HEK293T (cell line): ENCODE measurements around the gene RPL18A.

Source experiments
- CTCF ChIA-PET: fragments of 350-600 bp; formaldehyde crosslinking; extraction: SDS; loops from one replicate; lab custom pipeline; 2021; ENCODE audit warnings: antibody characterized with exemption, inconsistent platforms; lab: Yijun Ruan, JAX
- POLR2A ChIA-PET: fragments of 350-600 bp; formaldehyde crosslinking; extraction: SDS; loops from one replicate; lab custom pipeline; 2020; ENCODE audit warnings: antibody characterized with exemption, inconsistent platforms; lab: Yijun Ruan, JAX
- DNase-seq: peaks from one replicate; pipeline ENCODE4 v3.0.0; 2012; ENCODE audit warnings: mixed read lengths; ENCODE audit errors: extremely low spot score
- ARNT ChIP-seq: fragments of 450-650 bp; IDR thresholded peaks from 2 replicates; pipeline ENCODE4 v1.6.1; 2017; ENCODE audit warnings: mild to moderate bottlenecking
- BHLHE40 ChIP-seq: fragments of 450-650 bp; IDR thresholded peaks from 2 replicates; pipeline ENCODE4 v1.6.1; 2016; ENCODE audit warnings: mild to moderate bottlenecking, moderate library complexity, borderline replicate concordance
- CTBP1 ChIP-seq: fragments of 450-650 bp; IDR thresholded peaks from 2 replicates; pipeline ENCODE4 v1.6.1; 2016; ENCODE audit warnings: borderline replicate concordance
- ELF4 ChIP-seq: fragments of 450-650 bp; IDR thresholded peaks from 2 replicates; pipeline ENCODE4 v1.6.1; 2017; ENCODE audit warnings: antibody characterized with exemption
- FOXA1 ChIP-seq: fragments of 450-650 bp; IDR thresholded peaks from 2 replicates; pipeline ENCODE4 v1.6.1; 2016; ENCODE audit warnings: mild to moderate bottlenecking
- FOXK2 ChIP-seq: fragments of 450-650 bp; IDR thresholded peaks from 2 replicates; pipeline ENCODE4 v1.6.1; 2016; ENCODE audit warnings: mild to moderate bottlenecking
- FOXM1 ChIP-seq: fragments of 450-650 bp; IDR thresholded peaks from 2 replicates; pipeline ENCODE4 v1.6.1; 2017; ENCODE audit warnings: mild to moderate bottlenecking, borderline replicate concordance
- HDGF ChIP-seq: fragments of 450-650 bp; IDR thresholded peaks from 2 replicates; pipeline ENCODE4 v1.6.1; 2017; ENCODE audit warnings: antibody characterized with exemption, borderline replicate concordance
- L3MBTL2 ChIP-seq: fragments of 450-650 bp; conservative IDR thresholded peaks from 2 replicates; pipeline ENCODE4 v1.6.1; 2016; ENCODE audit warnings: mild to moderate bottlenecking
- LEF1 ChIP-seq: fragments of 450-650 bp; IDR thresholded peaks from 2 replicates; pipeline ENCODE4 v1.6.1; 2017; ENCODE audit warnings: mild to moderate bottlenecking, borderline replicate concordance
- NFRKB ChIP-seq: fragments of 450-650 bp; IDR thresholded peaks from 2 replicates; pipeline ENCODE4 v1.6.1; 2016; ENCODE audit warnings: mild to moderate bottlenecking, moderate library complexity
- PKNOX1 ChIP-seq: fragments of 450-650 bp; IDR thresholded peaks from 2 replicates; pipeline ENCODE4 v1.6.1; 2016
- SP1 ChIP-seq: fragments of 450-650 bp; IDR thresholded peaks from 2 replicates; pipeline ENCODE4 v1.6.1; 2017
- SUZ12 ChIP-seq: fragments of 450-650 bp; IDR thresholded peaks from 2 replicates; pipeline ENCODE4 v1.6.1; 2016; ENCODE audit warnings: mild to moderate bottlenecking
- TARDBP ChIP-seq: fragments of 450-650 bp; IDR thresholded peaks from 2 replicates; pipeline ENCODE4 v1.6.1; 2016
- ZNF384 ChIP-seq: fragments of 450-650 bp; IDR thresholded peaks from 2 replicates; pipeline ENCODE4 v1.6.1; 2016

Gene RPL18A

DNA sequence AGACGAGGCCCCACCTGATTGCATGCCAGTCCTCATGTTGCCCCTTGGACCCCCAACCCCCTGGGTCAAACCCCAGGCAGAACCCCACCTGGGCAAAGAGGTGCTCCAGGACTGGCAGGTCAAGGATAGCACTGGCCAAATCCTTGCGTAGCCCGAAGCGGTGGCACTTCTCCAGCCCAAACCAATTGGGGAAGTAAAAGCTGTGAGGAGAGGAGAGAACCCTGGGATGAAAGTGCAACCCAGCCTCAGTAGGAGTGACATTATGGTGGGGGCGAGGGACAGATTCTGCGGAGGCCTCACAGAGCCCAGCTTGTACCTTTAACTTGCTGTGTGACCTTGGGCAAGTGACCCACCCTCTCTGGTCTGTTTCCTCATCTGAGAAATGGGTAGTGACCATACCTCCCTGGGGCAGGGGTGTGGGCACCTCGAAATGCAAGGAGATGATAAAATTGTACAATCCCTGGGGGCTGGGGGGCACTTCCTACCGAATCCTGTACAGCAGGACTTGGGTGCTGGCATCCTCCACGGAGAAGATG, 16.4 kb upstream of the RPL18A start:
- no peak for TF ChIP-seq ZNF384
- no peak for TF ChIP-seq LEF1
- TF ChIP-seq FOXM1: no peak
- no peak for TF ChIP-seq FOXK2
- no peak for TF ChIP-seq PKNOX1
- no peak for TF ChIP-seq L3MBTL2
- TF ChIP-seq CTBP1: no peak
- TF ChIP-seq FOXA1: no peak
- TF ChIP-seq ELF4: no peak
- TF ChIP-seq SP1: no peak
- POLR2A ChIA-PET: interaction anchor here (1.6 to 3.1 kb wide), 2 partner anchors 8 to 16 kb away, joined by 4 to 22 read pairs; partner anchors contain the start of gene RPL18A
- no peak for DNase-seq
- CTCF ChIA-PET: interaction anchor here (0.8 kb wide), 1 partner anchor 45 kb away, joined by 3 read pairs; no protein-coding TSS in a partner anchor

- ChIA-PET CTCF (interaction anchor here (0.8 kb wide), 1 partner anchor 46 kb away, joined by 3 read pairs; no protein-coding TSS in a partner anchor), POLR2A (interaction anchor here (1.6 to 3.1 kb wide), 2 partner anchors 7 to 16 kb away, joined by 4 to 22 read pairs; partner anchors contain the start of gene RPL18A)
- no peak for DNase-seq
- TF ChIP-seq ARNT (no peak), BHLHE40 (no peak), ELF4 (no peak), SP1 (no peak), NFRKB (no peak)
Measured at GRCh38 chr19:17843908-17844490, 15.7 kb upstream of the RPL18A start.

- CTCF ChIA-PET: no interaction called here
- no peak for DNase-seq
- no peak for TF ChIP-seq ARNT
- no peak for TF ChIP-seq CTBP1
- no peak for TF ChIP-seq SUZ12
- no peak for TF ChIP-seq ZNF384
- POLR2A ChIA-PET: interaction anchor here (2.2 kb wide), 1 partner anchor 13 kb away, joined by 7 read pairs; the partner anchor contains the start of gene RPL18A
Measured at GRCh38 chr19:17846146-17846545, 13.6 kb upstream of the RPL18A start.

GRCh38 chr19:17847538-17848366, 12.0 kb upstream of the RPL18A start, which contains the start of gene JAK3:
JAK3 (minus strand) TSS chr19:17847982; CDS start chr19:17844417, 3,565 bp downstream.
- TF ChIP-seq L3MBTL2: 0 out of 2 replicates have a peak, but pooled peaks have one; percentile 13
- TF ChIP-seq ELF4: no peak
- DNase-seq: peak; percentile 69
- ChIA-PET CTCF (interaction anchor here (0.7 kb wide), 1 partner anchor 11 kb away, joined by 4 read pairs; no protein-coding TSS in a partner anchor), POLR2A (interaction anchor here (1.1 kb wide), 1 partner anchor 12 kb away, joined by 3 read pairs; no protein-coding TSS in a partner anchor)

GRCh38 chr19:17848595-17849292, 11.0 kb upstream of the RPL18A start:
- DNase-seq: no peak
- TF ChIP-seq FOXM1 (no peak), SP1 (no peak), SUZ12 (no peak), PKNOX1 (no peak), FOXA1 (no peak), HDGF (no peak), ARNT (no peak), FOXK2 (no peak), CTBP1 (no peak), LEF1 (no peak)
- POLR2A ChIA-PET: interaction anchor here (3.5 kb wide), 1 partner anchor 11 kb away, joined by 21 read pairs; the partner anchor contains the start of gene RPL18A
- CTCF ChIA-PET: interaction anchor here (0.6 to 1.3 kb wide), 2 partner anchors 11 to 85 kb away, joined by 3 to 8 read pairs; partner anchors contain the start of gene RPL18A

DNA sequence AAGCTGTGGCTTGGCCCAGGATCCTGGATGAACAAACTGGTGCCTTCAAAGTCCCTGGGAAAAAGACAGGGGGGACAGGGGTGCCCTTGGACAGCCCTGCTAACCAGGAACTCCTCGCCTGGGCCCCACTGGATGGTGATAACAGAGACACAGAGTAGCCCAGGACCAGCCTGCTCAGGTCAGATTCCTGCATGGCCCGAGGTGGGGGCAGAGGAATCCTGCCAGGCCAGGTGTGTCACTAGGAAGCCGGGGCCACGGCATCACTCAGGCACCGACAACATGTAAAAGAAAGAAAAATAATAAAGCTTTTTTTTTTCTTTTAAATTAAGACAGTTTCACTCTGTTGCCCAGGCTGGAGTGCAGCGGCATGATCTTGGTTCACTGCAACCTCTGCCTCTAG, 5.6 kb upstream of the RPL18A start:
- no peak for TF ChIP-seq SUZ12
- no peak for TF ChIP-seq CTBP1
- TF ChIP-seq FOXM1: no peak
- no peak for TF ChIP-seq NFRKB
- TF ChIP-seq ELF4: no peak
- no peak for TF ChIP-seq HDGF
- TF ChIP-seq FOXK2: no peak
- no peak for TF ChIP-seq ZNF384
- no peak for TF ChIP-seq FOXA1
- TF ChIP-seq BHLHE40: no peak
- TF ChIP-seq LEF1: no peak
- TF ChIP-seq PKNOX1: no peak
- TF ChIP-seq ARNT: no peak
- TF ChIP-seq TARDBP: no peak
- no peak for TF ChIP-seq SP1
- TF ChIP-seq L3MBTL2: no peak
- ChIA-PET POLR2A (no interaction called here), CTCF (interaction anchor here (0.9 kb wide), 1 partner anchor 69 kb away, joined by 3 read pairs; no protein-coding TSS in a partner anchor)
- DNase-seq: no peak
